ENCODE results near the gene DMRTA2.
"Not testable (repeated sequence)": the region's sequence is repeated elsewhere in the genome, so short reads cannot be mapped to it uniquely, and the experiment has no call there.

The DMRTA2 gene

DNA sequence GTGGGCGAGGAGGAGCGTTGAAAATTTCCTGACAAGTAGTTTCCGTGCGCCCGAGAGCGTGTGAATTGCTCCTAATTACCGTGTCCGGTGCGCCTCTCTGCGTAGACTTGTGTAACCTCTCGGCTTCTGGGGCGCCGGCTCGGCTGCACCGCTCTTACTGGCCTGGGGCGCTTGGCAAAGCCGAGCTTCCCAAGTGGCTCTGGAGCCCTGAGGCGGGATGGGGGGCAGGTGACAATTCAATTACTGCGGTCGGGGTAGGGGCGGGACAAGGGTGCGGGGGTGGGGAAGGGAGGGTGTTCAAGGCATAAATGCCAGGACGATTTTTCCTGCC is 392 bp upstream of the DMRTA2 start:
- DNase-seq (ENCODE audit: low read depth) = no peak

DNA sequence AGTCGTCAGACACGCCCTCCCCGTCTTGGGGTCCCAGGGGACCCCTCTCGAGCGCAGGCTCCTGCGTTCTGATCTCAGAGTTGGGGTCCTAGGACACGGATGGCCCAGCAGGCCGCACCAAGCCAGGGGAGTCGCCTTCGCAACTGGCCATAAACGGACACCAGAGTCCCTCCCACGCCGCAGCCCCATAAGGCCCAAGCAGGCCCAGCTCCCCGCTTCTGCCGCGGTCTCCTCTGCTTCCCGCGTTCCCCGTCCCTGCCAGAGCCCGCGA is 633 bp downstream of the DMRTA2 start:
- DNase-seq (ENCODE audit: low read depth) = no peak

GRCh38 chr1:50421768-50422674 is 1.2 kb downstream of the DMRTA2 start:
- no peak for DNase-seq (ENCODE audit: low read depth)

DNA sequence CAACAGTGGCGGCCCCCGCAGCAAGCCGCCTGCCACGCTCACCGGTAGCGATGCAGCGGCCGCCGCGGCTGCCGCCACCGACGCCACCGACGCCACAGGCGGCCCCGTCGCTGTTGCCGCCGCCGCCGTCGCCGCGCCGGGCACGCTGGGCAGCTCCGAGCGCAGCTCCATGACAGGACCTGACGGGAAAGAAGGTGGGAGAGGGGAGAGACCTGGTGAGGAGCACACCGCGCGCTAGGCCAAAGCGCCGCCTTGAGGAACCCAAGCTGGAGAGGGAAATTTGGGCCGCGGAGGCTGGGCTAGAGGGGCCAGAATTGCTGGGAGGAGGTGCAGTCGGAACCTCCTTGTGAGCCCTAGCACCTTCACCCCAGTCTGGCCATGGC is 1.9 kb downstream of the DMRTA2 start:
- DNase-seq (ENCODE audit: low read depth) = no peak

GRCh38 chr1:50420689-50421365 is 2.4 kb downstream of the DMRTA2 start:
- no peak for DNase-seq (ENCODE audit: low read depth)

DNA sequence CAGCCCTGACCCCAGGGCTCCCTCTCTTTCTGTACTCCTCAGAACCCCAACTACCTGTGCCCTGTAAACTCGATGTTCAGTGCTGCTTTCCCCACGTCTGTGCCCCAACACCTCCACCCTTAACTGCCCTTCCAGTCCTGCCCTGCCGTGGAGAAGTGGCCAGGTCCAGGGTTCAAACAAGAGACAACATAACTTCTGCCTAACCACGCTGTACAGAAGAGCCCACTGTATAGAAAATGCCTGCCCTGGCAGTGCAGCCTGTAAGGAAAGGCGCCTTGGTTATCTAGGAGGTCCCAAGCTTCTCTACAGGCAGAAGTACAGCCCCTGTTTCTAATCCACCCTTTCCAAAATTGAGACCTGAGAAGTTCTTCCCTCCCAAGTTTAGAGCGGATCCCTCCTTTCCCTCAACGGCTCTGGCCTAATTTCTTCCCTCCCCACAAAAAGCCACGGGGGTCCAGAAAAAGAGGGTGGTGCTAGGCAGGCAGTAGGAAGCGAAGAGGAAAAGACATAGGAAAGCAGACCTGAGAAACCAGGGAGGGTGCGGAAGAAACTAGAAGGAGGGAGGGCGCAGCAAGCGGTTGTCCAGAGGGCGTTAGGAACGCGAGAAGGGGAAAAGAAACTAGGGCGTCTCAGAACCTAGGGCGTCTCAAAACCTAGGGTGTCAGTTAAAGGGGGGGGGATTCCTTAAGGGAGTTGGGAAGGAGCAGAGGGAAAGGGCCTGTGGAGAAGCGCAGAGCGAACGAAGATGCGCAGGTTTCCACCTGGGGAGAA is 3.2 kb downstream of the DMRTA2 start:
- no peak for DNase-seq (ENCODE audit: low read depth)

DNA sequence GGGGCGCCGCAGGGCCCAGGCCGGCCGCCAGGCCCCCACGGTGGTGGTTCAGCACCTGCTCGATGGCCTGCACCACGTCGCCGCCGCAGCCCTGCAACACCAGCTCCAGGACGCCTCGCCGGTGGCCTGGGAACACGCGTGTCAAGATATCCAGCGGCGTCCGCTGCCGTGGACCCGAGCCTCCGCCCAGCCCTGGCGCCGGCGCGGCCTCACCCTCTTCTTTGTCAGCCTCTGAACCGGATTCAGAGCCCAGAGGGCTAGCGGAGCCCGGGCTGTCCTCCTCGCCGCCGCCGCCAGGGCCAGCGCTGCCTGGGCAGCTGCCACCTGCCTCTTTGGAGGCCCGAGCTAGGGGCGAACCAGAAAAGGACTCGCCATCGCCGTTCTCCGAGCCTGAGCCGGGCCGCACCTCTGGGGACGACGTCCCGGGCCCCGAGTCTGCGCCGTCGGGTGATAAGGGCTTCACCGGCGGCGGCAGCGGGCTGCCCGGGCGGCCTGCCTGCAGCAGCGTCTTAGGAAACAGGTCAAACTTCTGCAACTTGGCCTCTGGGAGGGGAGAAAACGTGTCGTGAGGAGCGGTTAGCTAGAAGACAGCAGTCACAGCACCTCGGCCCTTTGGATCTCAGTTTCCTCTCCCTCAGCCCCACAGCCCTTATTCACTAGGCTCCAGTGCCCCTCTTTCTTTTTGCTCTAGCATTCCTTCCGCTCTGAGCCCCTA is 3.9 kb downstream of the DMRTA2 start:
- no peak for DNase-seq (ENCODE audit: low read depth)

DNA sequence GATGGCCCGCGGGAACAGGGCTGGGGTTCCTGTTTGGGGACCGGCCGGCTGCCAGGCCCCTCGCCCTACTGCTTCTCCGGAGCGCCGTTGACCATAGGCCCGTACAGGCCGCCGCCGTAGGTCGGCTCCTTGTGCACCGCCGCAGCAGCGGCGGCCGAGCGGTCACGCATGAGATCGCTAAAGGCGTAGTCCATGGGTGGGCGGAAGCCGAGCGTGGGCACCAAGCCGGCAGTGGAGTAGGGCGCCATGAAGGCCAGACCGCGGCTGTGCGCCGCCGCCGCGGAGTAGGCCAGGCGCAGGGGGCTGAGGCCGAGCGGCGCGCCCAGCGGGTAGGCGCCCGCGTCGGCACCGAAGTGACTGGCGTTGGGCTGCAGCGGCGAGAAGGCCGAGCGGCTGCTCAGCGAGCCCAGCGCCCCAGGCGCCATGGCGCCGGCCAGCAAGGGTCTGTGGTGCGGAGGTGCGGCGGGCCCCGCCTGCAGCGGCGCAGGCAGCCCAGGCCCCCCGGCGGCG is 4.6 kb downstream of the DMRTA2 start:
- no peak for DNase-seq (ENCODE audit: low read depth)

DNA sequence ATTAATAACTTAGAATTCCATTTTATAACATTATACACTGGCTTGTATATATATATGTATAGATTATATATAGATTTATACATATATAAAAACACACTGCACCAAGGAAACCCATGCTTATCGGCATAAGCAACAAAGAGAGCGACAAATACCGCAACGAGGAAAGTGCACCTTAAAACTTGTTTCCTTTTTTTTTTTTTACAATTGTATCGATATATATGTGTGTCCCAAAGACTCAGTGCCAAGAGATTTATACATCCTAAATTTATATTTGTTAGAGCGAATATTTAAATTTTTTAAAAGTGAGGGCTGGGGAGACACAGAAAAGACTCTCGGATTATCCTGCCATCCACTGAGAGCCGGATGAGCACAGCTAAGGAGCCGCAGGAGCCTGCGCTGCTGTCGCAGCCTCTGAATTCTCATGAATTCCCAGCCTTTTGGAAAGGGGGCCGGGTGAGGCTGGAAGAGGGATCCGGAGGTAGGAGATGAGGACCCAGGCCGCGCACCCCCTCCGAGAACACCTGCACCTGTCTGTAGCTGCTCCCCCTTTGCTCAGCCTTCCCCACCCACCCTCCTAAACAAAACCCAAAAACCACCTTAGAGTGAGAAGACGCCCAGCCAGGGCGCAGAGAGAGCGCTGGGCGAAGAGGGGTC is 5.2 kb downstream of the DMRTA2 start:
- DNase-seq (ENCODE audit: low read depth) = no peak

- DNase-seq (ENCODE audit: low read depth) = no peak
Measured at GRCh38 chr1:50417507-50417906, 5.7 kb downstream of the DMRTA2 start.

DNA sequence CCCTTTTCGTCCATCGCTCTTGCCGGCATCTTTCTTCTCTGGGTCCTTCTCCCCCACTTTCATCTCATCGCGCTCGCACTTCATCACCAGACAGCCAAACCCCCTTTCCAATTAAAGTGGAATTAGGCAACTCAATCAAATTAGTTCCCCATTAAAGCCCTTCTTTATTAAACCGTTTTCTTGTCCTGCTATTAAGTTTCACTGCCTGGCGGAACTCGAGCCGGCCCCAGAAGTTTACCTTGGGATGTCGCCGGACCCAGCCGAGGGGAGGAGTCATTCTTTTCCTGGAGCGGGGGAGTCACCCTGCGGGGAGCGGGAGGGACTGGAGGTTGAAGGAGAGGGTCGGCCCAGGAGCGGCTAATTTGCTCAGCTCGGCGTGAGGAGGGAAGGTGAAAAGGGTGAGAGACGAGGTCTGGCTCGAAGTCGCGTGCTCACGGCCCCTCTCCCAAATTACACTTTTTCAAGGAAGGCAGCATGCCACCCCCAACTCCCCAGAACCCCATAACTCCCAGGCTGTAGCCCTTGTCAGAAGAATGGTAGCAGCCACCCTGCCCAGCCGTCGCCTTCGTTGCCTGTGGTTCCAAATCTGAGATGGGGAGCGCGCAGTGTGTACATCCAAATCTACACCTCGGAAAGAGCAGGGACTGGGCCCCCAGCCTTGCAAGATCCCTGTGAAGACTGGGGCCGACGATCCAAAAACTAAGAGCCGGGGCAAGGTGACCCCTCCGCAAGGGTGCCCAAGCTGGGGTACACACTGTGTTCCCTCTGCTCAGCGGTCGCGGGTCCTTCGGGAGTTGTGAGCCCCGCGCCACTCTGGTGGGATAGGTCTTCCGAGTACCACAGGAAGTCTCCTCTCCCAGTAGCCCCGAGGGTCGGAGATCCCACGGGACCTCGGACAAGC is 6.4 kb downstream of the DMRTA2 start:
- DNase-seq (ENCODE audit: low read depth) = no peak

- DNase-seq (ENCODE audit: low read depth) = no peak
Measured at GRCh38 chr1:50416150-50416527, 7.1 kb downstream of the DMRTA2 start.

GRCh38 chr1:50415235-50416149 is 7.8 kb downstream of the DMRTA2 start:
- DNase-seq (ENCODE audit: low read depth) = no peak

- no peak for DNase-seq (ENCODE audit: low read depth)
Measured at GRCh38 chr1:50414853-50415234, 8.4 kb downstream of the DMRTA2 start.

GRCh38 chr1:50412813-50413476 is 10.3 kb downstream of the DMRTA2 start:
- DNase-seq (ENCODE audit: low read depth) = no peak

- DNase-seq (ENCODE audit: low read depth) = no peak
Measured at GRCh38 chr1:50405814-50406213, 17.4 kb downstream of the DMRTA2 start.

- DNase-seq (ENCODE audit: low read depth) = no peak
Measured at GRCh38 chr1:50393522-50394120, 29.6 kb downstream of the DMRTA2 start.

DNA sequence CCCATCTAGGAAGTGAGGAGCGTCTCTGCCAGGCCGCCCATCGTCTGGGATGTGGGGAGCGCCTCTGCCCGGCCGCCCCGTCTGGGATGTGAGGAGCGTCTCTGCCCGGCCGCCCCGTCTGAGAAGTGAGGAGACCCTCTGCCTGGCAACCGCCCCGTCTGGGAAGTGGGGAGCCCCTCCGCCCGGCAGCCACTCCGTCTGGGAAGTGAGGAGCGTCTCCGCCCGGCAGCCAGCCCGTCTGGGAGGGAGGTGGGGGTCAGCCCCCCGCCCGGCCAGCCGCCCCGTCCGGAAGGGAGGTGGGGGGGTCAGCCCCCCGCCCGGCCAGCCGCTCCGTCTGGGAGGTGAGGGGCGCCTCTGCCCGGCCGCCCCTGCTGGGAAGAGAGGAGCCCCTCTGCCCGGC is 41.7 kb downstream of the DMRTA2 start:
- DNase-seq (ENCODE audit: low read depth) = not testable (repeated sequence)

DNA sequence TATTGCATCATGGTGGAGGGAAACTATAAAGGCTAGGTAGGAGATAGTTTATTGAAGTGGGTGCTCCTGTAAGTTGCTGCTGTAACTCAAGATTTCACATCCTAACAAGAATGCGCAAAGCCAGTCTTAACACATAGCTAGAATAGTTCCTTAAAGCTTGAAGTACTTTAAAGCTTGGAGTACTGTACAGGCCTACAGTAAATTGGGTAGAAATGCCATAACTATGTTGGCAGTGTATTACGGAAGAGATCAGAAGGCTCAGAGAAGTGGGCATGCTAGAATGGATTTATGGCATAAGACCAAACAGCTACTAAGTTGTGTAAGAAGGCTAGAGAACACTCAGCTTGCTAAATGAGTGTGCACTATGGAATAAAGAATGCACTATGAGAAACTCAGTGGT is 44.5 kb downstream of the DMRTA2 start:
- no peak for DNase-seq (ENCODE audit: low read depth)

All from activated T-helper 9 cell treated with anti-CD3 and anti-CD28 coated beads, Interleukin-2, amount 50 U/mL, for 16 hours (primary cell).